HepG2 (cell line): Measurements from ENCODE around the gene DYNC1I2. TPM values are rescaled to one million over a fixed set of nuclear protein-coding genes. Genes with fewer than 3 reads are reported as not detected.

Experiments used
- CEBPG ChIP-seq: IDR thresholded peaks from 2 replicates; pipeline ENCODE4 v1.6.1; 2016
- ELF3 ChIP-seq: IDR thresholded peaks from 2 replicates; pipeline ENCODE4 v1.6.1; 2016; ENCODE audit warnings: missing genetic modification reagents, missing compliant biosample characterization
- FOSL1 ChIP-seq: sonication (generic); formaldehyde crosslinking; IDR thresholded peaks from 2 replicates; pipeline ENCODE4 v1.9.0; 2021; ENCODE audit warnings: missing genetic modification reagents, borderline replicate concordance
- FOXA1 ChIP-seq, 2 experiments: fragments of 450-650 bp in 1 of 2; sonication (generic) in 1 of 2; formaldehyde crosslinking in 1 of 2; IDR thresholded peaks; 2 replicates each; pipeline versions ENCODE4 v1.4.0 to v1.6.1; 2016 to 2020; ENCODE audit warnings: missing genetic modification reagents in 1 of 2
- FOXA3 ChIP-seq: IDR thresholded peaks from 2 replicates; pipeline ENCODE4 v1.6.1; 2016; ENCODE audit warnings: missing genetic modification reagents, missing compliant biosample characterization
- FOXP1 ChIP-seq, 2 experiments: fragments of 450-650 bp in 1 of 2; IDR thresholded peaks; 2 replicates each; pipeline ENCODE4 v1.6.1; 2017 to 2018; ENCODE audit warnings: antibody characterized with exemption in 1 of 2
- HNF4A ChIP-seq: sonication (generic); formaldehyde crosslinking; IDR thresholded peaks from 2 replicates; pipeline ENCODE4 v1.4.0; 2020; ENCODE audit warnings: missing genetic modification reagents
- HNF4G ChIP-seq, 2 experiments: sonication (generic) in 1 of 2; formaldehyde crosslinking in 1 of 2; IDR thresholded peaks; 2 replicates each; pipeline versions ENCODE4 v1.4.0 to v1.6.1; 2011 to 2020; ENCODE audit warnings: borderline replicate concordance in 2 of 2, low read depth in 2 of 2, mild to moderate bottlenecking in 2 of 2, low read length in 1 of 2, missing genetic modification reagents in 1 of 2, moderate library complexity in 1 of 2
- HNRNPK ChIP-seq: fragments of 200-400 bp; formaldehyde crosslinking; IDR thresholded peaks from 2 replicates; pipeline ENCODE4 v1.6.1; 2018; ENCODE audit warnings: low read length, low read depth, moderate library complexity, mild to moderate bottlenecking; ENCODE audit not compliant: poor library complexity, severe bottlenecking
- HOXA3 ChIP-seq: sonication (generic); formaldehyde crosslinking; IDR thresholded peaks from 2 replicates; pipeline ENCODE4 v1.5.0; 2020; ENCODE audit warnings: missing genetic modification reagents
- IKZF1 ChIP-seq: fragments of 450-650 bp; IDR thresholded peaks from 2 replicates; pipeline ENCODE4 v1.7.1; 2016
- IRF2 ChIP-seq: IDR thresholded peaks from 2 replicates; pipeline ENCODE4 v1.6.1; 2018; ENCODE audit warnings: missing genetic modification reagents, missing compliant biosample characterization
- KLF12 ChIP-seq: sonication (generic); formaldehyde crosslinking; IDR thresholded peaks from 2 replicates; pipeline ENCODE4 v1.4.0; 2020; ENCODE audit warnings: missing genetic modification reagents, borderline replicate concordance
- MED1 ChIP-seq: sonication (generic); formaldehyde crosslinking; IDR thresholded peaks from 2 replicates; pipeline ENCODE4 v1.4.0; 2020; ENCODE audit warnings: missing genetic modification reagents
- NCOR1 ChIP-seq: fragments of 200-600 bp; sonication (generic); IDR thresholded peaks from 2 replicates; pipeline ENCODE4 v1.7.0; 2017; ENCODE audit warnings: antibody characterized with exemption, low read length, borderline replicate concordance
- NFIC ChIP-seq: IDR thresholded peaks from 2 replicates; pipeline ENCODE4 v1.6.1; 2012; ENCODE audit warnings: mild to moderate bottlenecking, low read length, inconsistent platforms
- PPARG ChIP-seq: conservative IDR thresholded peaks from 2 replicates; pipeline ENCODE4 v1.6.1; 2016; ENCODE audit warnings: missing biosample characterization, missing genetic modification reagents
- RARA ChIP-seq: IDR thresholded peaks from 2 replicates; pipeline ENCODE4 v1.6.1; 2016; ENCODE audit warnings: missing genetic modification reagents, missing compliant biosample characterization
- SMARCC2 ChIP-seq: fragments of 450-650 bp; IDR thresholded peaks from 2 replicates; pipeline ENCODE4 v1.6.1; 2017; ENCODE audit warnings: antibody characterized with exemption, mild to moderate bottlenecking
- SOX5 ChIP-seq: IDR thresholded peaks from 2 replicates; pipeline ENCODE4 v1.6.1; 2016; ENCODE audit warnings: borderline replicate concordance
- ZBTB7B ChIP-seq: sonication (generic); formaldehyde crosslinking; IDR thresholded peaks from 2 replicates; pipeline ENCODE4 v1.4.0; 2020; ENCODE audit warnings: missing genetic modification reagents
- ZNF30 ChIP-seq: sonication (generic); formaldehyde crosslinking; IDR thresholded peaks from 2 replicates; pipeline ENCODE4 v1.5.0; 2020; ENCODE audit warnings: mild to moderate bottlenecking, missing genetic modification reagents
- ZNF329 ChIP-seq: sonication (generic); formaldehyde crosslinking; IDR thresholded peaks from 2 replicates; pipeline ENCODE4 v1.9.0; 2021; ENCODE audit warnings: low read depth, mild to moderate bottlenecking, missing genetic modification reagents
- ZNF615 ChIP-seq: sonication (generic); formaldehyde crosslinking; IDR thresholded peaks from 2 replicates; pipeline ENCODE4 v1.5.0; 2020; ENCODE audit warnings: mild to moderate bottlenecking, missing genetic modification reagents, borderline replicate concordance
- ZSCAN29 ChIP-seq: sonication (generic); formaldehyde crosslinking; conservative IDR thresholded peaks from 2 replicates; pipeline ENCODE4 v1.4.0; 2020; ENCODE audit warnings: mild to moderate bottlenecking, missing genetic modification reagents
- polyA plus RNA-seq, 8 experiments: library from polyadenylated mRNA; depleted of rRNA in 3 of 8; stranded (reverse) in 7 of 8; unstranded in 1 of 8; fragments of >200 nt; fragmentation: Illumina TruSeq in 4 of 8; extraction: Trizol in 4 of 8; gene quantifications; 2 replicates each; pipeline versions ENCODE4 v1.2.1 to v1.2.3, GENCODE V29; 2011 to 2016; ENCODE audit warnings: low read depth in 4 of 8, missing spikeins in 1 of 8, mixed read lengths in 1 of 8; ENCODE audit not compliant: insufficient read depth in 1 of 8
- total RNA-seq, 5 experiments: library from RNA; depleted of rRNA; stranded (reverse); fragments of >200 nt; fragmentation: Illumina TruSeq; extraction: Trizol; gene quantifications; 2 replicates each; pipeline ENCODE4 v1.2.3, GENCODE V29; 2016; ENCODE audit warnings: low read depth in 1 of 5
- TF ChIP-seq, protein P1 (sequence below): sonication (generic); formaldehyde crosslinking; IDR thresholded peaks from 2 replicates; pipeline ENCODE4 v1.4.0; 2020; ENCODE audit warnings: missing genetic modification reagents
- TF ChIP-seq, protein P2 (sequence below): sonication (generic); formaldehyde crosslinking; IDR thresholded peaks from 2 replicates; pipeline ENCODE4 v1.4.0; 2020; ENCODE audit warnings: missing genetic modification reagents, mild to moderate bottlenecking, borderline replicate concordance
- TF ChIP-seq, protein P3 (sequence below): IDR thresholded peaks from 2 replicates; pipeline ENCODE4 v1.6.1; 2018; ENCODE audit warnings: missing genetic modification reagents, mild to moderate bottlenecking, missing compliant biosample characterization
- TF ChIP-seq, protein P4 (sequence below): IDR thresholded peaks from 2 replicates; pipeline ENCODE4 v1.6.1; 2016; ENCODE audit warnings: mild to moderate bottlenecking

The DYNC1I2 gene
- total and polyA plus RNA-seq, 2 of the 13 experiments (the other 11 are each of a cell fraction or from before 2014, with no cell fraction given): 84.0 to 99.8 TPM

DNA sequence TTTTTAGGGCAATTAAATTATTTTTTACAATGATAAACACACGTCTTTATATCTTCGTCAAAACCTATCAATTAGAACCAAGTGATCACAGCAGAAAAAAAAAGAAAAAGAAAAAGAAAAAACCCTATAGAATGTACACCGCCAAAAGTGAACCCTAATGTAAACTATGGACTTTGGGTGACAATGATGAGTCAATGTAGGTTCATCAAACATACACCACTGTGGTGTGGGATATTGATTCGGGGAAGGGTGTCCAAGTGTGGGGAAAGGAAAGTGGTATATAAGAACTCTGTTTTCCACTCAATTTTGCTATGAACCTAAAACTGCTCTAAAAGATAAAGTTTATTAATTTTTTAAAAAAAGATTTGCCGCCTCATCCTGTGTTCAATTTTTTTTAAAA, 85.1 kb downstream of the DYNC1I2 start (continued):
- peak; percentile 43 for TF ChIP-seq HNRNPK
- TF ChIP-seq ZBTB7B: no peak
- TF ChIP-seq NFIC: peak; percentile 73; the same call in 1 of the 2 replicates
- TF ChIP-seq ZNF329 (CRISPR knock-in tag): no peak
- TF ChIP-seq, protein P1, sequence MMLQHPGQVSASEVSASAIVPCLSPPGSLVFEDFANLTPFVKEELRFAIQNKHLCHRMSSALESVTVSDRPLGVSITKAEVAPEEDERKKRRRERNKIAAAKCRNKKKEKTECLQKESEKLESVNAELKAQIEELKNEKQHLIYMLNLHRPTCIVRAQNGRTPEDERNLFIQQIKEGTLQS (CRISPR knock-in tag): peak; percentile 85
- TF ChIP-seq IKZF1: no peak
- peak; percentile 82 for TF ChIP-seq FOXA1 (IDR thresholded peaks at IDR 0.05)
- peak; percentile 68 for TF ChIP-seq FOXA1 (CRISPR knock-in tag; IDR thresholded peaks at IDR 0.05)
- TF ChIP-seq SMARCC2: peak; percentile 99
- TF ChIP-seq HOXA3 (CRISPR knock-in tag): 0 out of 2 replicates have a peak, but pooled peaks have one; percentile 41
- no peak for TF ChIP-seq ZNF615 (CRISPR knock-in tag)
- peak; percentile 75; the same call in 1 of the 2 replicates for TF ChIP-seq SOX5 (CRISPR knock-in tag)
- no peak for TF ChIP-seq ZNF30 (CRISPR knock-in tag)
- 0 out of 2 replicates have a peak, but pooled peaks have one; percentile 32 for TF ChIP-seq PPARG (CRISPR knock-in tag)
- peak; percentile 62 for TF ChIP-seq RARA (CRISPR knock-in tag)
- TF ChIP-seq HNF4A: peak; percentile 91
- TF ChIP-seq FOXP1 (IDR thresholded peaks at IDR 0.05): peak; percentile 79; the same call in 1 of the 2 replicates
- TF ChIP-seq FOXP1 (CRISPR knock-in tag; IDR thresholded peaks at IDR 0.05): peak; percentile 74; the same call in 1 of the 2 replicates
- peak; percentile 55 for TF ChIP-seq ELF3 (CRISPR knock-in tag)
- peak; percentile 85 for TF ChIP-seq FOXA3 (CRISPR knock-in tag)
- no peak for TF ChIP-seq KLF12 (CRISPR knock-in tag)
- TF ChIP-seq NCOR1: peak; percentile 97
- 0 out of 2 replicates have a peak, but pooled peaks have one; percentile 26 for TF ChIP-seq IRF2
- TF ChIP-seq, protein P2, sequence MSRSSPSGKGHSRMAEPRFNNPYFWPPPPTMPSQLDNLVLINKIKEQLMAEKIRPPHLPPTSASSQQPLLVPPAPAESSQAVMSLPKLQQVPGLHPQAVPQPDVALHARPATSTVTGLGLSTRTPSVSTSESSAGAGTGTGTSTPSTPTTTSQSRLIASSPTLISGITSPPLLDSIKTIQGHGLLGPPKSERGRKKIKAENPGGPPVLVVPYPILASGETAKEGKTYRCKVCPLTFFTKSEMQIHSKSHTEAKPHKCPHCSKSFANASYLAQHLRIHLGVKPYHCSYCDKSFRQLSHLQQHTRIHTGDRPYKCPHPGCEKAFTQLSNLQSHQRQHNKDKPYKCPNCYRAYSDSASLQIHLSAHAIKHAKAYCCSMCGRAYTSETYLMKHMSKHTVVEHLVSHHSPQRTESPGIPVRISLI: peak; percentile 91
- peak; percentile 36; the same call in 1 of the 2 replicates for TF ChIP-seq MED1 (CRISPR knock-in tag)
- TF ChIP-seq, protein P3, sequence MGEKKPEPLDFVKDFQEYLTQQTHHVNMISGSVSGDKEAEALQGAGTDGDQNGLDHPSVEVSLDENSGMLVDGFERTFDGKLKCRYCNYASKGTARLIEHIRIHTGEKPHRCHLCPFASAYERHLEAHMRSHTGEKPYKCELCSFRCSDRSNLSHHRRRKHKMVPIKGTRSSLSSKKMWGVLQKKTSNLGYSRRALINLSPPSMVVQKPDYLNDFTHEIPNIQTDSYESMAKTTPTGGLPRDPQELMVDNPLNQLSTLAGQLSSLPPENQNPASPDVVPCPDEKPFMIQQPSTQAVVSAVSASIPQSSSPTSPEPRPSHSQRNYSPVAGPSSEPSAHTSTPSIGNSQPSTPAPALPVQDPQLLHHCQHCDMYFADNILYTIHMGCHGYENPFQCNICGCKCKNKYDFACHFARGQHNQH: peak; percentile 26; the same call in 1 of the 2 replicates
- peak; percentile 96 for TF ChIP-seq HNF4G (IDR thresholded peaks at IDR 0.05; ENCODE audit: borderline replicate concordance, low read depth, low read length)
- TF ChIP-seq HNF4G (CRISPR knock-in tag; IDR thresholded peaks at IDR 0.05; ENCODE audit: borderline replicate concordance, low read depth): peak; percentile 49; the same call in 1 of the 2 replicates
- TF ChIP-seq, protein P4, sequence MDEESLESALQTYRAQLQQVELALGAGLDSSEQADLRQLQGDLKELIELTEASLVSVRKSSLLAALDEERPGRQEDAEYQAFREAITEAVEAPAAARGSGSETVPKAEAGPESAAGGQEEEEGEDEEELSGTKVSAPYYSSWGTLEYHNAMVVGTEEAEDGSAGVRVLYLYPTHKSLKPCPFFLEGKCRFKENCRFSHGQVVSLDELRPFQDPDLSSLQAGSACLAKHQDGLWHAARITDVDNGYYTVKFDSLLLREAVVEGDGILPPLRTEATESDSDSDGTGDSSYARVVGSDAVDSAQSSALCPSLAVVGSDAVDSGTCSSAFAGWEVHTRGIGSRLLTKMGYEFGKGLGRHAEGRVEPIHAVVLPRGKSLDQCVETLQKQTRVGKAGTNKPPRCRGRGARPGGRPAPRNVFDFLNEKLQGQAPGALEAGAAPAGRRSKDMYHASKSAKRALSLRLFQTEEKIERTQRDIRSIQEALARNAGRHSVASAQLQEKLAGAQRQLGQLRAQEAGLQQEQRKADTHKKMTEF: peak; percentile 50; the same call in 1 of the 2 replicates
- no peak for TF ChIP-seq ZSCAN29 (CRISPR knock-in tag)
- peak; percentile 90 for TF ChIP-seq FOSL1 (CRISPR knock-in tag)
- peak; percentile 46 for TF ChIP-seq CEBPG (CRISPR knock-in tag)
